Endothelial cell of umbilical vein (primary cell): Measurements from ENCODE around the gene CLIP2. TPM values are rescaled to one million over a fixed set of nuclear protein-coding genes. Genes with fewer than 3 reads are reported as not detected.

Experiments used
- BruUV-seq: library from RNA; stranded (reverse); fragments of 400-500 nt; replicated peaks from 2 replicates; lab custom pipeline; 2021; lab: Mats Ljungman, UMichigan
- CTCF ChIA-PET: fragments of 300-600, 350-600 bp; sonication (Branson Sonifier 250); formaldehyde crosslinking; loops from one replicate; lab custom pipeline; 2021; ENCODE audit warnings: antibody characterized with exemption, inconsistent platforms; lab: Charles Lee
- POLR2A ChIA-PET: fragments of 300-600, 350-600 bp; sonication (Branson Sonifier 250); formaldehyde crosslinking; loops from one replicate; lab custom pipeline; 2021; ENCODE audit warnings: antibody characterized with exemption, inconsistent platforms; lab: Charles Lee
- DNase-seq: peaks from one replicate; pipeline ENCODE4 v3.0.0-alpha.2; 2011; ENCODE audit warnings: low read depth, low spot score
- FAIRE-seq: peaks from 2 replicates; lab custom pipeline; 2011; peaks lifted over from hg19 to GRCh38; lab: Jason Lieb, UNC
- H2AFZ ChIP-seq: 2 replicates; pipeline ENCODE4 v1.6.0; 2012; ENCODE audit warnings: low read depth, low read length, control low read depth, inconsistent platforms
- H3K27ac ChIP-seq: 2 replicates; pipeline ENCODE4 v1.5.1; 2011; ENCODE audit warnings: low read depth, mild to moderate bottlenecking, control low read depth, low read length, moderate library complexity; ENCODE audit not compliant: insufficient read depth
- H3K27me3 ChIP-seq, 2 experiments: 2 replicates each; pipeline versions ENCODE4 v1.6.0 to v1.6.1; 2011; ENCODE audit warnings: low read length in 2 of 2, mixed read lengths in 1 of 2; ENCODE audit not compliant: control insufficient read depth in 2 of 2, insufficient read depth in 2 of 2
- H3K36me3 ChIP-seq, 2 experiments: 2 replicates in 1 of 2; 3 replicates in 1 of 2; pipeline ENCODE4 v1.5.1; 2011; ENCODE audit warnings: low read length in 2 of 2, mild to moderate bottlenecking in 1 of 2, moderate library complexity in 1 of 2; ENCODE audit not compliant: control insufficient read depth in 2 of 2, insufficient read depth in 2 of 2; ENCODE audit errors: extremely low read depth in 1 of 2
- H3K4me1 ChIP-seq: 3 replicates; pipeline ENCODE4 v1.5.1; 2011; ENCODE audit warnings: mild to moderate bottlenecking, low read length; ENCODE audit not compliant: control insufficient read depth, insufficient read depth; ENCODE audit errors: extremely low read depth
- H3K4me2 ChIP-seq: 2 replicates; pipeline ENCODE4 v1.6.1; 2011; ENCODE audit warnings: low read length, control low read depth, mixed read lengths; ENCODE audit not compliant: insufficient read depth
- H3K4me3 ChIP-seq, 3 experiments: fragments of 200-600 bp in 1 of 3; sonication (generic), shearing (Covaris generic) in 1 of 3; replicated peaks in 1 of 3; 2 replicates each; pipeline ENCODE4 v1.5.1; 2011 to 2016; ENCODE audit warnings: control low read depth in 3 of 3, low read length in 3 of 3, mild to moderate bottlenecking in 2 of 3, inconsistent platforms in 1 of 3, low read depth in 1 of 3, moderate library complexity in 1 of 3; ENCODE audit not compliant: insufficient read depth in 1 of 3
- H3K79me2 ChIP-seq: 2 replicates; pipeline ENCODE4 v1.6.0; 2012; ENCODE audit warnings: low read length, inconsistent platforms; ENCODE audit not compliant: control insufficient read depth, insufficient read depth
- H3K9ac ChIP-seq: replicated peaks from 2 replicates; pipeline ENCODE3; 2011; ENCODE audit warnings: low read length, control low read depth; ENCODE audit not compliant: insufficient read depth; ENCODE audit errors: extremely low read depth
- H3K9me1 ChIP-seq: replicated peaks from 3 replicates; pipeline ENCODE4 v1.6.0; 2011; ENCODE audit warnings: mild to moderate bottlenecking, low read length; ENCODE audit not compliant: control insufficient read depth, insufficient read depth; ENCODE audit errors: extremely low read depth
- H3K9me3 ChIP-seq: replicated peaks from 2 replicates; pipeline ENCODE4 v1.5.1; 2012; ENCODE audit warnings: low read length, inconsistent platforms; ENCODE audit not compliant: control insufficient read depth, insufficient read depth
- H4K20me1 ChIP-seq: replicated peaks from 2 replicates; pipeline ENCODE3; 2011; ENCODE audit warnings: mild to moderate bottlenecking, low read length; ENCODE audit not compliant: control insufficient read depth, insufficient read depth; ENCODE audit errors: extremely low read depth
- CTCF ChIP-seq, 2 donors: IDR thresholded peaks; 1 replicate in 1 of 2; 2 replicates in 1 of 2; pipeline ENCODE4 v1.5.1; 2011; ENCODE audit warnings: low read length in 2 of 2, mild to moderate bottlenecking in 2 of 2, moderate library complexity in 2 of 2, control low read depth in 1 of 2, inconsistent platforms in 1 of 2, low read depth in 1 of 2; ENCODE audit not compliant: insufficient read depth in 1 of 2; ENCODE audit errors: extremely low read depth in 1 of 2
- EZH2 ChIP-seq: IDR thresholded peaks from 2 replicates; pipeline ENCODE4 v1.6.1; 2012; ENCODE audit warnings: borderline replicate concordance, low read depth, mild to moderate bottlenecking, moderate library complexity, low read length, inconsistent platforms; ENCODE audit not compliant: severe bottlenecking
- FOS ChIP-seq: IDR thresholded peaks from 2 replicates; pipeline ENCODE4 v1.6.1; 2011; ENCODE audit warnings: mild to moderate bottlenecking, low read length, moderate library complexity, borderline replicate concordance; ENCODE audit not compliant: insufficient read depth
- GATA2 ChIP-seq: IDR thresholded peaks from 2 replicates; pipeline ENCODE4 v1.7.0; 2011; ENCODE audit warnings: low read depth, mild to moderate bottlenecking, moderate library complexity, mixed read lengths, low read length; ENCODE audit not compliant: insufficient read length, insufficient read depth
- JUN ChIP-seq: IDR thresholded peaks from 2 replicates; pipeline ENCODE4 v1.6.1; 2011; ENCODE audit warnings: borderline replicate concordance, low read depth; ENCODE audit not compliant: insufficient read length, insufficient read depth
- MYC ChIP-seq: IDR thresholded peaks from one replicate; pipeline ENCODE4 v1.6.1; 2011; ENCODE audit warnings: mild to moderate bottlenecking, low read depth, low read length
- POLR2A ChIP-seq: IDR thresholded peaks from 2 replicates; pipeline ENCODE4 v1.6.1; 2012; ENCODE audit warnings: low read depth, mild to moderate bottlenecking, control low read depth, low read length
- POLR2AphosphoS5 ChIP-seq: IDR thresholded peaks from 2 replicates; pipeline ENCODE4 v1.6.1; 2012; ENCODE audit warnings: low read depth, mild to moderate bottlenecking, control low read depth, low read length, moderate library complexity; ENCODE audit not compliant: insufficient read depth
- dilution Hi-C: fragments of 300-500 bp; cut with MboI; formaldehyde crosslinking; loops from one replicate; pipeline ENCODE4 v1.15.0; 2019; ENCODE audit warnings: low sequenced_read_pairs; ENCODE audit not compliant: extremely low pct_ligation_motif_present
- intact Hi-C: fragments of 100-400 bp; cut with micrococcal nuclease; formaldehyde crosslinking; loops from one replicate; pipeline ENCODE4 v1.10.0; 2022
- polyA plus RNA-seq, 4 experiments: library from polyadenylated mRNA; depleted of rRNA in 3 of 4; stranded (reverse) in 3 of 4; unstranded in 1 of 4; fragments of >200 nt; gene quantifications; 2 replicates each; pipeline versions ENCODE4 v1.2.1 to v1.2.3, GENCODE V29; 2011 to 2012; ENCODE audit warnings: missing spikeins in 1 of 4
- total RNA-seq: library from RNA; stranded (reverse); gene quantifications from 2 replicates; pipeline ENCODE4 v1.2.3, GENCODE V29; 2021

Gene CLIP2
- total and polyA plus RNA-seq, 2 donors (not counting 3 experiments of a cell fraction or from before 2014, with no cell fraction given): 8.3 to 37.1 TPM

DNA sequence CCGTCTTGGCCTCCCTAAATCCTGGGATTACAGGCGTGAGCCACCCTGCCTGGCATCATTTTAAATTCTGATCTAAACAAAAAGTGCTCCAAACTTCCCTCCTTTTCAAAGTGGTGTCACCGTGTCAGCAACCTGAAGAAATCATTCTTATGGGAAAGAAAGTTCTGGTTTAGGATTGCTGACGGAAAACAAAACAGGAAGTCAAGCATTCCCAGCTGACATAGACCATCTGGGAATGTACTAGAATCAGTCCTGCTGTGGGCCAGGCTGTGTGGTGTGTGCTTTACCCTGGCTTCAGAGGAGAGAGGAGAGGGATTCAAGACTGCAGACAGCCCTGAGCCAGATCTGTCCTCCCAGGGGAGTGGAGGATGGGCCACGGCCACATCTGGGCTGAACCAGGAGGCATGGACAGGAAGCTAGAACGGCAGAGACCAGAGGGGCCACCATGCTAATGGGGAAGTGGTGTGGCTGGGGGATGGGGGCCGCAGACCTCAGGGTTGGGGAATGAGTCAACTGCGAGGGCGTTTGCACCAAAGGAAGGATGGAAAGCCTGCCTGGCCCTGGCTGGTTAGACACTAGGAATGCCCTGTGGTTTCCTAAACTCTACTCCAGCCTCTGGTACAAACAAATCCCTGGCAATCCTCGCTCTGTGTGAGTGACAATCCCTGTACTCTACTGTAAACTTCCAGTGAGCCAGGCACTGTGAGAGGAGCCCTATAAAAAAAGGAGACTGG lies 16.7 kb upstream of the CLIP2 start:
- intact Hi-C loops: loop anchor here (1.0 to 10.0 kb wide), 4 partner anchors 8 to 178 kb away; partner anchors contain the start of gene RFC2
- Histone ChIP-seq H3K4me1 (peaks cover 16% of the 10 kb centered on the region), H3K27ac (peak overlapping the region; percentile 88), H3K79me2 (no peaks in the 10 kb centered on the region), H3K4me3 (no peak overlapping the region), H3K9me1 (no peaks in the 10 kb centered on the region), H2AFZ (peak overlapping the region; percentile 16), H4K20me1 (no peaks in the 10 kb centered on the region), H3K9me3 (no peaks in the 10 kb centered on the region), H3K9ac (peak overlapping the region; percentile 28), H3K4me2 (peak overlapping the region; percentile 12), H3K27me3 (no peaks in the 10 kb centered on the region), H3K36me3 (no peaks in the 10 kb centered on the region)
- ChIA-PET CTCF (interaction anchor here (3.6 kb wide), 1 partner anchor 15 kb away, joined by 22 read pairs; the partner anchor contains the start of gene CLIP2), POLR2A (no interaction called here)
- dilution Hi-C loops: no loop called here
- DNase-seq (peak; percentile 90), FAIRE-seq (peak; percentile 94)
- BruUV-seq: TSS peak; percentile 81
- no peak for TF ChIP-seq GATA2
- no peak for TF ChIP-seq EZH2
- no peak for TF ChIP-seq POLR2A
- peak; percentile 1 for TF ChIP-seq MYC
- TF ChIP-seq FOS: peak; percentile 94
- TF ChIP-seq CTCF (IDR thresholded peaks at IDR 0.05; ENCODE audit: extremely low read depth in 1 of 2, insufficient read depth in 1 of 2, low read depth in 1 of 2, low read length in 2 of 2): no peak
- peak; percentile 64 for TF ChIP-seq POLR2AphosphoS5
- TF ChIP-seq JUN: peak; percentile 15
